ENCODE measurements around the gene SYVN1. TPM values are rescaled to one million over a fixed set of nuclear protein-coding genes. Genes with fewer than 3 reads are reported as not detected.

Gene SYVN1
- total and polyA plus RNA-seq, 8 donors: 37.2 to 74.5 (median 47.1) TPM

DNA sequence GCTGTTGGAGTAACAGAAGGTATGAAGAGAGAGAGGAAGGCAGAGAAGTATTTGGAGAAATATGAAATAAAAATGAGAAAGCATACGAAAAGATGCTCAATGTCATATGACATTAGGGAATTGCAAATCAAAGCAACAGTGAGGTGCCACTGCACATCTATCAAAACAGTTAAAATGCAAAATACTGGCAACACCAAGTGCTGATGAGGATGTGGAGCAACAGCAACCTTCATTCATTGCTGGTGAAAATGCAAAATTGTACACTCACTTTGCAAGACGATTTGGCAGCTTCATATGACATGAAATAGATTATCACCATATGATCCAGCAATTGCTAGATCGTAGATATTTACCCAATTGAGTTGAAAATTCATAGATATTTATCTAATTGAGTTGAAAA is 26.3 kb upstream of the SYVN1 start:
- H3K36me3 ChIP-seq: no peaks in the 10 kb centered on the region
- H3K4me3 ChIP-seq: no peak overlapping the region
- ATAC-seq (no peak), DNase-seq (no peak)
- intact Hi-C loops (cut with DNase I): no loop called here
- H3K27me3 ChIP-seq: no peaks in the 10 kb centered on the region
- no peak overlapping the region for H3K27ac ChIP-seq
- no peaks in the 10 kb centered on the region for H3K4me1 ChIP-seq
- TF ChIP-seq, protein P1, sequence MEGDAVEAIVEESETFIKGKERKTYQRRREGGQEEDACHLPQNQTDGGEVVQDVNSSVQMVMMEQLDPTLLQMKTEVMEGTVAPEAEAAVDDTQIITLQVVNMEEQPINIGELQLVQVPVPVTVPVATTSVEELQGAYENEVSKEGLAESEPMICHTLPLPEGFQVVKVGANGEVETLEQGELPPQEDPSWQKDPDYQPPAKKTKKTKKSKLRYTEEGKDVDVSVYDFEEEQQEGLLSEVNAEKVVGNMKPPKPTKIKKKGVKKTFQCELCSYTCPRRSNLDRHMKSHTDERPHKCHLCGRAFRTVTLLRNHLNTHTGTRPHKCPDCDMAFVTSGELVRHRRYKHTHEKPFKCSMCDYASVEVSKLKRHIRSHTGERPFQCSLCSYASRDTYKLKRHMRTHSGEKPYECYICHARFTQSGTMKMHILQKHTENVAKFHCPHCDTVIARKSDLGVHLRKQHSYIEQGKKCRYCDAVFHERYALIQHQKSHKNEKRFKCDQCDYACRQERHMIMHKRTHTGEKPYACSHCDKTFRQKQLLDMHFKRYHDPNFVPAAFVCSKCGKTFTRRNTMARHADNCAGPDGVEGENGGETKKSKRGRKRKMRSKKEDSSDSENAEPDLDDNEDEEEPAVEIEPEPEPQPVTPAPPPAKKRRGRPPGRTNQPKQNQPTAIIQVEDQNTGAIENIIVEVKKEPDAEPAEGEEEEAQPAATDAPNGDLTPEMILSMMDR (IDR thresholded peaks at IDR 0.05): no peak
- H3K9me3 ChIP-seq: no peaks in the 10 kb centered on the region

DNA sequence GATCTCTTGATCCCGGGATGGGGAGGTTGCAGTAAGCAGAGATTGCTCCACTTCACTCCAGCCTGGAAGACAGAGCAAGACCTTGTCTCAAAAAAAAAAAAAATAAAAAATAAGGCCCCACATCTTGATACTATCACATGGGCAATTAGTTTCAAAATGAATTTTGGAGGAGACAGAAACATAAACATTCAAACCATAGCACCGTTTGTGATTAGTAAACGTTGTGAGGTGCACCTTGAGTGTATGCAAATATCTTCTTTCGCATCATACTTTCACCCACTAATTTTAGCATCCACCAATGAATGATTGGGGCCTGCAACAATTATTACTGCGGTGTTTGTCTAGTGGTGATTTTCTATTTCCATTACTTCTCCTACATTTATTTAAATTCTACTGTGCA is 24.7 kb upstream of the SYVN1 start:
- intact Hi-C loops (cut with DNase I): no loop called here
- DNase-seq: no peak
- no peak for ATAC-seq
- Histone ChIP-seq H3K36me3 (no peaks in the 10 kb centered on the region), H3K27ac (no peak overlapping the region), H3K4me1 (no peaks in the 10 kb centered on the region), H3K4me3 (no peak overlapping the region), H3K27me3 (no peaks in the 10 kb centered on the region), H3K9me3 (no peaks in the 10 kb centered on the region)
- TF ChIP-seq, protein P1 (IDR thresholded peaks at IDR 0.05): no peak

DNA sequence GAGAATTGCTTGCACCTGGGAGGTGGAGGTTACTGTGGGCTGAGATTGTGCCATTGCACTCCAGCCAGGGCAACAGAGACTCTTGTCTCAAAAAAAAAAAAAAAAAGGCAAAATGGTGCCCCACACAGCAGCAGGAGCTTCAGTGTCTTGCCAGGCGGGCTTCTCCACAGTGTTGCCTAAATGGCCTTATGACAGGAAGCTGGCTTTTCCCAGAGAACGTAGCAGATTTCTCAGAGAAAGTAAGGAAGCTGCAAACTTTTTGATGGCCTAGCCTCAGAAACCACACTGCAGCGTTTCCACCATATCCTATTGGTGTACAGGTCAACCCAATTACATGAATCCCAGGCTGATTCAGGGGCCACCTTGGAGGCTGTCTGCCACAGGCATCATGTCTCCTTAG is 23.0 kb upstream of the SYVN1 start:
- no peak for DNase-seq
- H3K36me3 ChIP-seq: no peaks in the 10 kb centered on the region
- H3K4me1 ChIP-seq: no peaks in the 10 kb centered on the region
- TF ChIP-seq, protein P1 (IDR thresholded peaks at IDR 0.05): no peak
- no peaks in the 10 kb centered on the region for H3K27me3 ChIP-seq
- H3K9me3 ChIP-seq: no peaks in the 10 kb centered on the region
- no peak overlapping the region for H3K27ac ChIP-seq
- no peak for ATAC-seq
- no peak overlapping the region for H3K4me3 ChIP-seq
- intact Hi-C loops (cut with DNase I): no loop called here

DNA sequence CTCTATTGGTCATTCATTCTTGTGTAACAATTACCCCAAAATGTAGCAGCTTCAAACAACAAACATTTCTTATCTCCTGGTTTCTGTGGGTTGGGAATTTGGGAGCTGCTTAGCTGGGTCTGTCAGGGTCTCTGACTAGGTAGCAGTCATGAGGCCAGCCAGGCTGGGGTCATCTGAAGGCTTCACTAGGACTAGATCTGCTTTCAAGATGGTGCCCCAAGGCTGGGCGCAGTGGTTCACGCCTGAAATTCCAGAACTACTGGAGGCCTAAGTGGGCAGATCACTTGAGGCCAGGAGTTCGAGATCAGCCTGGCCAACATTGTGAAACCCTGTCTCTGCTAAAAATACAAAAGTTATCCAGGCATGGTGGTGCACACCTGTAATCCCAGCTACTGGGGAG is 22.6 kb upstream of the SYVN1 start:
- H3K27me3 ChIP-seq: no peaks in the 10 kb centered on the region
- peaks cover 0 to under 1% of the 10 kb centered on the region in 2 donors for H3K4me1 ChIP-seq
- H3K27ac ChIP-seq: no peak overlapping the region
- intact Hi-C loops (cut with DNase I): no loop called here
- H3K4me3 ChIP-seq: no peak overlapping the region
- DNase-seq (no peak), ATAC-seq (no peak)
- TF ChIP-seq, protein P1 (IDR thresholded peaks at IDR 0.05): no peak
- no peaks in the 10 kb centered on the region for H3K9me3 ChIP-seq
- H3K36me3 ChIP-seq: no peaks in the 10 kb centered on the region

DNA sequence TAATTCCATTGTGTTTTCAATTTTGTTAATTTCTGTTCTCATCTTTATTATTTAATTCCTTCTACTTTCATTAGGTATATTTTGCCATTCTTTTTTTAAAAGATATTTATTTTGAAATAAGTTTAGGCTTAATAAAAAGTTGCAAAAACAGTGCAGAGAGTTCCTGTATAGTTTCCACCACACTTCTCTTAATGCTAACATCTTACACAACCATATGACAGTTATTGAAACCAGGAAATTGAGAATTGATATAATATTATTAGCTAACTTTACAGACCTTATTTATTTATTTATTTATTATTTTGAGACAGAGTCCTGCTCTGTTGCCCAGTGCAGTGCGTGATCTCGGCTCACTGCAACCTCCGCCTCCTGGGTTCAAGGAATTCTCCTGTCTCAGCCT is 21.9 kb upstream of the SYVN1 start:
- H3K36me3 ChIP-seq: no peaks in the 10 kb centered on the region
- no peak for DNase-seq
- H3K27me3 ChIP-seq: no peaks in the 10 kb centered on the region
- H3K27ac ChIP-seq: no peak overlapping the region
- H3K9me3 ChIP-seq: no peaks in the 10 kb centered on the region
- TF ChIP-seq, protein P1 (IDR thresholded peaks at IDR 0.05): no peak
- ATAC-seq: no peak
- H3K4me1 ChIP-seq: peaks cover 0 to 7% of the 10 kb centered on the region in 2 donors
- intact Hi-C loops (cut with DNase I): no loop called here
- H3K4me3 ChIP-seq: no peak overlapping the region
